Endothelial cell of umbilical vein (primary cell): Measurements from ENCODE around the gene HGFAC. TPM values are rescaled to one million over a fixed set of nuclear protein-coding genes. Genes with fewer than 3 reads are reported as not detected.

Experiments
- BruUV-seq: library from RNA; stranded (reverse); fragments of 400-500 nt; replicated peaks from 2 replicates; lab custom pipeline; 2021; lab: Mats Ljungman, UMichigan
- CTCF ChIA-PET: fragments of 300-600, 350-600 bp; sonication (Branson Sonifier 250); formaldehyde crosslinking; loops from one replicate; lab custom pipeline; 2021; ENCODE audit warnings: antibody characterized with exemption, inconsistent platforms; lab: Charles Lee
- POLR2A ChIA-PET: fragments of 300-600, 350-600 bp; sonication (Branson Sonifier 250); formaldehyde crosslinking; loops from one replicate; lab custom pipeline; 2021; ENCODE audit warnings: antibody characterized with exemption, inconsistent platforms; lab: Charles Lee
- DNase-seq: peaks from one replicate; pipeline ENCODE4 v3.0.0-alpha.2; 2011; ENCODE audit warnings: low read depth, low spot score
- FAIRE-seq: peaks from 2 replicates; lab custom pipeline; 2011; peaks lifted over from hg19 to GRCh38; lab: Jason Lieb, UNC
- H2AFZ ChIP-seq: 2 replicates; pipeline ENCODE4 v1.6.0; 2012; ENCODE audit warnings: low read depth, low read length, control low read depth, inconsistent platforms
- H3K27ac ChIP-seq: 2 replicates; pipeline ENCODE4 v1.5.1; 2011; ENCODE audit warnings: low read depth, mild to moderate bottlenecking, control low read depth, low read length, moderate library complexity; ENCODE audit not compliant: insufficient read depth
- H3K27me3 ChIP-seq, 2 experiments: 2 replicates each; pipeline versions ENCODE4 v1.6.0 to v1.6.1; 2011; ENCODE audit warnings: low read length in 2 of 2, mixed read lengths in 1 of 2; ENCODE audit not compliant: control insufficient read depth in 2 of 2, insufficient read depth in 2 of 2
- H3K36me3 ChIP-seq, 2 experiments: 2 replicates in 1 of 2; 3 replicates in 1 of 2; pipeline ENCODE4 v1.5.1; 2011; ENCODE audit warnings: low read length in 2 of 2, mild to moderate bottlenecking in 1 of 2, moderate library complexity in 1 of 2; ENCODE audit not compliant: control insufficient read depth in 2 of 2, insufficient read depth in 2 of 2; ENCODE audit errors: extremely low read depth in 1 of 2
- H3K4me1 ChIP-seq: 3 replicates; pipeline ENCODE4 v1.5.1; 2011; ENCODE audit warnings: mild to moderate bottlenecking, low read length; ENCODE audit not compliant: control insufficient read depth, insufficient read depth; ENCODE audit errors: extremely low read depth
- H3K4me2 ChIP-seq: 2 replicates; pipeline ENCODE4 v1.6.1; 2011; ENCODE audit warnings: low read length, control low read depth, mixed read lengths; ENCODE audit not compliant: insufficient read depth
- H3K4me3 ChIP-seq, 3 experiments: fragments of 200-600 bp in 1 of 3; sonication (generic), shearing (Covaris generic) in 1 of 3; replicated peaks in 1 of 3; 2 replicates each; pipeline ENCODE4 v1.5.1; 2011 to 2016; ENCODE audit warnings: control low read depth in 3 of 3, low read length in 3 of 3, mild to moderate bottlenecking in 2 of 3, inconsistent platforms in 1 of 3, low read depth in 1 of 3, moderate library complexity in 1 of 3; ENCODE audit not compliant: insufficient read depth in 1 of 3
- H3K79me2 ChIP-seq: 2 replicates; pipeline ENCODE4 v1.6.0; 2012; ENCODE audit warnings: low read length, inconsistent platforms; ENCODE audit not compliant: control insufficient read depth, insufficient read depth
- H3K9ac ChIP-seq: replicated peaks from 2 replicates; pipeline ENCODE3; 2011; ENCODE audit warnings: low read length, control low read depth; ENCODE audit not compliant: insufficient read depth; ENCODE audit errors: extremely low read depth
- H3K9me1 ChIP-seq: replicated peaks from 3 replicates; pipeline ENCODE4 v1.6.0; 2011; ENCODE audit warnings: mild to moderate bottlenecking, low read length; ENCODE audit not compliant: control insufficient read depth, insufficient read depth; ENCODE audit errors: extremely low read depth
- H3K9me3 ChIP-seq: replicated peaks from 2 replicates; pipeline ENCODE4 v1.5.1; 2012; ENCODE audit warnings: low read length, inconsistent platforms; ENCODE audit not compliant: control insufficient read depth, insufficient read depth
- H4K20me1 ChIP-seq: replicated peaks from 2 replicates; pipeline ENCODE3; 2011; ENCODE audit warnings: mild to moderate bottlenecking, low read length; ENCODE audit not compliant: control insufficient read depth, insufficient read depth; ENCODE audit errors: extremely low read depth
- EZH2 ChIP-seq: IDR thresholded peaks from 2 replicates; pipeline ENCODE4 v1.6.1; 2012; ENCODE audit warnings: borderline replicate concordance, low read depth, mild to moderate bottlenecking, moderate library complexity, low read length, inconsistent platforms; ENCODE audit not compliant: severe bottlenecking
- FOS ChIP-seq: IDR thresholded peaks from 2 replicates; pipeline ENCODE4 v1.6.1; 2011; ENCODE audit warnings: mild to moderate bottlenecking, low read length, moderate library complexity, borderline replicate concordance; ENCODE audit not compliant: insufficient read depth
- GATA2 ChIP-seq: IDR thresholded peaks from 2 replicates; pipeline ENCODE4 v1.7.0; 2011; ENCODE audit warnings: low read depth, mild to moderate bottlenecking, moderate library complexity, mixed read lengths, low read length; ENCODE audit not compliant: insufficient read length, insufficient read depth
- JUN ChIP-seq: IDR thresholded peaks from 2 replicates; pipeline ENCODE4 v1.6.1; 2011; ENCODE audit warnings: borderline replicate concordance, low read depth; ENCODE audit not compliant: insufficient read length, insufficient read depth
- MYC ChIP-seq: IDR thresholded peaks from one replicate; pipeline ENCODE4 v1.6.1; 2011; ENCODE audit warnings: mild to moderate bottlenecking, low read depth, low read length
- POLR2A ChIP-seq: IDR thresholded peaks from 2 replicates; pipeline ENCODE4 v1.6.1; 2012; ENCODE audit warnings: low read depth, mild to moderate bottlenecking, control low read depth, low read length
- POLR2AphosphoS5 ChIP-seq: IDR thresholded peaks from 2 replicates; pipeline ENCODE4 v1.6.1; 2012; ENCODE audit warnings: low read depth, mild to moderate bottlenecking, control low read depth, low read length, moderate library complexity; ENCODE audit not compliant: insufficient read depth
- dilution Hi-C: fragments of 300-500 bp; cut with MboI; formaldehyde crosslinking; loops from one replicate; pipeline ENCODE4 v1.15.0; 2019; ENCODE audit warnings: low sequenced_read_pairs; ENCODE audit not compliant: extremely low pct_ligation_motif_present
- intact Hi-C: fragments of 100-400 bp; cut with micrococcal nuclease; formaldehyde crosslinking; loops from one replicate; pipeline ENCODE4 v1.10.0; 2022
- polyA plus RNA-seq, 4 experiments: library from polyadenylated mRNA; depleted of rRNA in 3 of 4; stranded (reverse) in 3 of 4; unstranded in 1 of 4; fragments of >200 nt; gene quantifications; 2 replicates each; pipeline versions ENCODE4 v1.2.1 to v1.2.3, GENCODE V29; 2011 to 2012; ENCODE audit warnings: missing spikeins in 1 of 4
- total RNA-seq: library from RNA; stranded (reverse); gene quantifications from 2 replicates; pipeline ENCODE4 v1.2.3, GENCODE V29; 2021
- TF ChIP-seq, protein P1 (sequence below): IDR thresholded peaks from 2 replicates; pipeline ENCODE4 v1.6.1; 2011; ENCODE audit not compliant: insufficient read depth, insufficient read length
- TF ChIP-seq, protein P2 (sequence below), 2 donors: IDR thresholded peaks; 1 replicate in 1 of 2; 2 replicates in 1 of 2; pipeline ENCODE4 v1.5.1; 2011; ENCODE audit warnings: low read length in 2 of 2, mild to moderate bottlenecking in 2 of 2, moderate library complexity in 2 of 2, control low read depth in 1 of 2, inconsistent platforms in 1 of 2, low read depth in 1 of 2; ENCODE audit not compliant: insufficient read depth in 1 of 2; ENCODE audit errors: extremely low read depth in 1 of 2

HGFAC gene
- total and polyA plus RNA-seq, 2 donors (not counting 3 experiments of a cell fraction or from before 2014, with no cell fraction given) = 0.36 to 0.49 TPM

DNA sequence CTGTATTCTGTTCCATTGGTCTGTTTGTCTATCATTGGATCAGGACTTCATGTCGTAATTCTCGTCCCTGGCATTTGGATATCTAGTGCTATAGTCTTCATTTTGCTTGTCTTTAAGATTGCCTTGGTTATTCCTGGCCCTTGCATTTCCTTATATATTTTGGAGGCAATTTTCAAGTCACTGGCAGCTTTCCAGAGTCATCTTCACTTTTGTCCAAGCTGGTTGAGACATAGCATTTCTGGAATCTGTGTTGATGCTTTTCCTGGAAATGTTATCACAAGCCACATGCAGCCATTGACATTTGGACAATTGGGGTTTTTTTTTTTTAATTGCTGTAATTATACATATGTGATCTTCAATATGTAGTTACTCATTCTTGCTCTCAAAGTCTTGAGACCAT is 45.2 kb upstream of the HGFAC start:
- no peak for FAIRE-seq
- Histone ChIP-seq H3K9me1 (no peaks in the 10 kb centered on the region), H3K9ac (no peak overlapping the region), H2AFZ (no peak overlapping the region), H3K36me3 (no peaks in the 10 kb centered on the region), H3K9me3 (no peaks in the 10 kb centered on the region), H3K4me3 (no peak overlapping the region), H3K4me2 (no peak overlapping the region), H3K27me3 (no peaks in the 10 kb centered on the region), H3K79me2 (no peaks in the 10 kb centered on the region), H4K20me1 (no peaks in the 10 kb centered on the region), H3K27ac (no peak overlapping the region), H3K4me1 (peaks cover 3% of the 10 kb centered on the region)
- no TSS peak for BruUV-seq
- CTCF ChIA-PET = no interaction called here
- dilution Hi-C loops = no loop called here
- TF ChIP-seq POLR2AphosphoS5 (no peak), JUN (no peak), FOS (no peak), GATA2 (no peak), MYC (no peak), EZH2 (no peak)
- TF ChIP-seq, protein P1, sequence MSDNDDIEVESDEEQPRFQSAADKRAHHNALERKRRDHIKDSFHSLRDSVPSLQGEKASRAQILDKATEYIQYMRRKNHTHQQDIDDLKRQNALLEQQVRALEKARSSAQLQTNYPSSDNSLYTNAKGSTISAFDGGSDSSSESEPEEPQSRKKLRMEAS = no peak
- POLR2A ChIA-PET = no interaction called here
- DNase-seq = no peak
- intact Hi-C loops = no loop called here

DNA sequence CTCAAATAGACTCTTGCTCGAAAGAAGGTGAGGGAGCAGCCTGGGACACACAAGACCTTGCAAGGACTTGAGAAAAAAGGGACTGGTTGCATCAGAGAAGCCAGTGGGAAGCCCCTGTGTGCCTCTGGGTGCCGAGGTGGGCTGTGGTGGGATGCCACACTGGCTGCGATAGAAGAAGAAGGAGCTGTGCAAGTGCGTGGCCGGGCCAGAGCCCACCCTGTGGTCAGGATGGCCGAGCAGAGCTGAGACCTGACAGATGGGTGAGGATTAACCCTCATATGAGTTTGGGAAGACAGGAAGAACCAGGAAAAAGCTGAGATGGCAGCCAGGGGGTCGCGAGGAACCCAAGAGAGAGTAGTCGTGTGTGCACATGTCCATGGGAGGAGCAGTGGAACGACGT is 44.6 kb upstream of the HGFAC start:
- Histone ChIP-seq H4K20me1 (no peaks in the 10 kb centered on the region), H3K27me3 (no peaks in the 10 kb centered on the region), H3K9me1 (no peaks in the 10 kb centered on the region), H3K4me1 (peaks cover 3% of the 10 kb centered on the region), H3K9me3 (no peaks in the 10 kb centered on the region), H3K4me3 (no peak overlapping the region), H3K9ac (no peak overlapping the region), H3K4me2 (no peak overlapping the region), H3K36me3 (no peaks in the 10 kb centered on the region), H3K79me2 (no peaks in the 10 kb centered on the region), H2AFZ (no peak overlapping the region), H3K27ac (no peak overlapping the region)
- FAIRE-seq (no peak), DNase-seq (no peak)
- CTCF ChIA-PET = no interaction called here
- BruUV-seq = no TSS peak
- intact Hi-C loops (no loop called here), dilution Hi-C loops (no loop called here)
- TF ChIP-seq, protein P1 = no peak
- TF ChIP-seq MYC (no peak), POLR2AphosphoS5 (no peak), POLR2A (no peak), EZH2 (no peak), GATA2 (no peak), FOS (no peak), JUN (no peak)
- TF ChIP-seq, protein P2, sequence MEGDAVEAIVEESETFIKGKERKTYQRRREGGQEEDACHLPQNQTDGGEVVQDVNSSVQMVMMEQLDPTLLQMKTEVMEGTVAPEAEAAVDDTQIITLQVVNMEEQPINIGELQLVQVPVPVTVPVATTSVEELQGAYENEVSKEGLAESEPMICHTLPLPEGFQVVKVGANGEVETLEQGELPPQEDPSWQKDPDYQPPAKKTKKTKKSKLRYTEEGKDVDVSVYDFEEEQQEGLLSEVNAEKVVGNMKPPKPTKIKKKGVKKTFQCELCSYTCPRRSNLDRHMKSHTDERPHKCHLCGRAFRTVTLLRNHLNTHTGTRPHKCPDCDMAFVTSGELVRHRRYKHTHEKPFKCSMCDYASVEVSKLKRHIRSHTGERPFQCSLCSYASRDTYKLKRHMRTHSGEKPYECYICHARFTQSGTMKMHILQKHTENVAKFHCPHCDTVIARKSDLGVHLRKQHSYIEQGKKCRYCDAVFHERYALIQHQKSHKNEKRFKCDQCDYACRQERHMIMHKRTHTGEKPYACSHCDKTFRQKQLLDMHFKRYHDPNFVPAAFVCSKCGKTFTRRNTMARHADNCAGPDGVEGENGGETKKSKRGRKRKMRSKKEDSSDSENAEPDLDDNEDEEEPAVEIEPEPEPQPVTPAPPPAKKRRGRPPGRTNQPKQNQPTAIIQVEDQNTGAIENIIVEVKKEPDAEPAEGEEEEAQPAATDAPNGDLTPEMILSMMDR (IDR thresholded peaks at IDR 0.05; ENCODE audit: extremely low read depth in 1 of 2, insufficient read depth in 1 of 2, low read depth in 1 of 2, low read length in 2 of 2) = no peak
- POLR2A ChIA-PET = no interaction called here
